ENCODE measurements around the gene SEPTIN5.

The SEPTIN5 gene

DNA sequence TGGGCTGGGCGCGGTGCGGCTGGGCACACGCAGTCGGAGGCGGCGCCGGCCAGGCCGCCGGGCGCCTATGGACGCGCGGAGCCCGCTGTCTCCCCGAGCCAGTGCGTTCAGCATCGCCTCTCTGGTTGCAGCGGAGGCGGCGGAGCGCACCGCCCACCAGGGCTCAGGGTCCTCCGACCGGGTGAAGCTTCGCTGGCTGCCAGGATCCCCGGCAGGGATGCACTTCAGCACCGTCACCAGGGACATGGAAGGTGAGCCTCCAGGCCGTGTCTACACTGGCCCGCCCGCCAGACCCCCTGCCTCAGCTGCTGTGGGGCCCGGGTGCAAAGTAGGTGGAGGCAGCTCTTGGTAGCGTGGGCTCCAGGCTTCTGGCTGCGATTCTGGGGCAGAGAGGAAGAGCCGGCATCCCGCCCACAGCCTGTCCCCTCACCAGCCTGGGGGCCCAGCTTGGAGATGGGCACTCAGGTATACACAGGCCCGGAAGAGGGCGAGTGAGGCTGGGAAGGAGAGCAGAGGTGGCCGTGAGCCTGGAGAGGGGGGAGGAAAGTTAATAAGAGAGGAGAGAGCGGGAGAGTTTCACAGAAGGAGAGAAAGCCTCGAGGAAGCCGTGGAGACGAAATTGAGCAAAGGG, 45.2 kb downstream of the SEPTIN5 start:
- FAIRE-seq (no peak), DNase-seq (ENCODE audit: insufficient read length, low spot score) (no peak)
- TF ChIP-seq, protein P1, sequence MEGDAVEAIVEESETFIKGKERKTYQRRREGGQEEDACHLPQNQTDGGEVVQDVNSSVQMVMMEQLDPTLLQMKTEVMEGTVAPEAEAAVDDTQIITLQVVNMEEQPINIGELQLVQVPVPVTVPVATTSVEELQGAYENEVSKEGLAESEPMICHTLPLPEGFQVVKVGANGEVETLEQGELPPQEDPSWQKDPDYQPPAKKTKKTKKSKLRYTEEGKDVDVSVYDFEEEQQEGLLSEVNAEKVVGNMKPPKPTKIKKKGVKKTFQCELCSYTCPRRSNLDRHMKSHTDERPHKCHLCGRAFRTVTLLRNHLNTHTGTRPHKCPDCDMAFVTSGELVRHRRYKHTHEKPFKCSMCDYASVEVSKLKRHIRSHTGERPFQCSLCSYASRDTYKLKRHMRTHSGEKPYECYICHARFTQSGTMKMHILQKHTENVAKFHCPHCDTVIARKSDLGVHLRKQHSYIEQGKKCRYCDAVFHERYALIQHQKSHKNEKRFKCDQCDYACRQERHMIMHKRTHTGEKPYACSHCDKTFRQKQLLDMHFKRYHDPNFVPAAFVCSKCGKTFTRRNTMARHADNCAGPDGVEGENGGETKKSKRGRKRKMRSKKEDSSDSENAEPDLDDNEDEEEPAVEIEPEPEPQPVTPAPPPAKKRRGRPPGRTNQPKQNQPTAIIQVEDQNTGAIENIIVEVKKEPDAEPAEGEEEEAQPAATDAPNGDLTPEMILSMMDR (IDR thresholded peaks at IDR 0.05; ENCODE audit: insufficient read depth, missing control alignments), result no peak

DNA sequence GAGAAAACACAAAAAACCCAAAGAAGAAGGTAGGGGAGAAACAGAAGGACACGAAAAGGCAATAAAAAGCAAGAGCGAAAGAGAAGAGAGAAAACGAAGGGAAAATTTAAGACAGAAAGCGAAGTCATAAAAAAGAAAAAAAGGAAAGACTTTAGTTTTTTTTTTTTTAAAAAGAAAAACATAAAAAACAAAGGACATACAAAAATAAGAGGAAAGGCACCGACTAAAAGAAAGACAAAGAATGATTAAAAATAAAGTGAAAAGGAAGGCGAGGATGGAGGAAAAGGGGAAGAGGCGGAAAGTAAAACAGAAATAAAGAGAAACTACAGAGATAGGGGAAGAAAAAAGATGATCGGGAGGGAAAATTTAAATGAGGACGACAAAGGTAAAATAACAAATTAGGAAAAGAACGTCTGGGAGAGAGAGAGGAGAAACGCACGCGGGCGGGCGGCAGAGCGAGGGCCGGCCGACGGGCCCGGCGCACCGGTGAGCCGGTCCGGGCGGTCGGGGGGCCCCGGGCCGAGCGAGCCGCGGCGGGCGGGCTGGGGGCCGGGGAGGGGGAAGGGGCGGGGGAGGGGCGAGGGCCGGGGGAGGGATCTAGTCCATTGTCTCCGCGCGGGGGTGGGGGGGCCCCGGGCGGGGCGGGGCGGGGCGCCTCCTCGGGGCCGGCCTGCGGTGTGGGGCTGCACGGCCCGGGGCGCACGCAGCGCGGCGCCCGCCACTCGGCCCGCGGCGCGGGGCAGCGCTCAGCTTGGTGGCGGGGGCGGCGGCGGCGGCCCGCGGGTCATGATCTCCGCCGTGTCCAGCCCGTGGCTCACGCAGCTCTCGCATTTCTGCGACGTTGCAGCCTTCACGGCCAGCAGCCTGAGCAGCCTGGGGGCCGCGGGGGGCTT, 46.0 kb downstream of the SEPTIN5 start, which contains the start of gene TBX1:
Gene TBX1, plus strand, starts transcription at position 721 of the 893 bp plus-strand sequence. Its CDS starts 66 bp downstream, at position 787.
- TF ChIP-seq, protein P1 (IDR thresholded peaks at IDR 0.05; ENCODE audit: insufficient read depth, missing control alignments), result no peak
- FAIRE-seq, result no peak
- DNase-seq (ENCODE audit: insufficient read length, low spot score), result no peak

DNA sequence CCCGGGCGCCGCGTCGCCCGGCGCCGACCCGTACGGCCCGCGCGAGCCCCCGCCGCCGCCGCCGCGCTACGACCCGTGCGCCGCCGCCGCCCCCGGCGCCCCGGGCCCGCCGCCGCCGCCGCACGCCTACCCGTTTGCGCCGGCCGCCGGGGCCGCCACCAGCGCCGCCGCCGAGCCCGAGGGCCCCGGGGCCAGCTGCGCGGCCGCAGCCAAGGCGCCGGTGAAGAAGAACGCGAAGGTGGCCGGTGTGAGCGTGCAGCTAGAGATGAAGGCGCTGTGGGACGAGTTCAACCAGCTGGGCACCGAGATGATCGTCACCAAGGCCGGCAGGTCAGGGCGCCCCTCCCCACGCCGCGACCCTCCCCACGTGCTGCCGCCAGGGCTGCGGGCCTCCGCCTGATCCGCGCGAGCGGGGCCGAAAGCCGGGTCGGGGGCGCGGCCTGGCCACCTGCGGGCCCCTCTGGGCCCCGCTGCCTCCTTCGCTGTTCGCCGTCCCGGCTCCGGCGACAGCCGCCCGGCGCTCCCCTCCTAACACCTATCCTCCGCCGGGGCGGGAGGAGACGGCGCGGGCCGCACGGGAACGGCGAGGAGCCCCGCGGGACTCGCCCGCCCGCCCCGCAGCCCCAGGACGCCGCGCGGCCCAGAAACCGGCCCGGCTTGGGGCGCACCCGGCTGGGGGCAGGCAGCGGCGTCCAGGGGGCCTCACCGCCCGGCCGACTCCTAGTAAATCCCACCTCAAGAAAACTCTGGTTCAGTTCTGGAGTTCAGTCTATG, 46.8 kb downstream of the SEPTIN5 start:
- TF ChIP-seq, protein P1 (IDR thresholded peaks at IDR 0.05; ENCODE audit: insufficient read depth, missing control alignments), result no peak
- FAIRE-seq (no peak), DNase-seq (ENCODE audit: insufficient read length, low spot score) (no peak)

DNA sequence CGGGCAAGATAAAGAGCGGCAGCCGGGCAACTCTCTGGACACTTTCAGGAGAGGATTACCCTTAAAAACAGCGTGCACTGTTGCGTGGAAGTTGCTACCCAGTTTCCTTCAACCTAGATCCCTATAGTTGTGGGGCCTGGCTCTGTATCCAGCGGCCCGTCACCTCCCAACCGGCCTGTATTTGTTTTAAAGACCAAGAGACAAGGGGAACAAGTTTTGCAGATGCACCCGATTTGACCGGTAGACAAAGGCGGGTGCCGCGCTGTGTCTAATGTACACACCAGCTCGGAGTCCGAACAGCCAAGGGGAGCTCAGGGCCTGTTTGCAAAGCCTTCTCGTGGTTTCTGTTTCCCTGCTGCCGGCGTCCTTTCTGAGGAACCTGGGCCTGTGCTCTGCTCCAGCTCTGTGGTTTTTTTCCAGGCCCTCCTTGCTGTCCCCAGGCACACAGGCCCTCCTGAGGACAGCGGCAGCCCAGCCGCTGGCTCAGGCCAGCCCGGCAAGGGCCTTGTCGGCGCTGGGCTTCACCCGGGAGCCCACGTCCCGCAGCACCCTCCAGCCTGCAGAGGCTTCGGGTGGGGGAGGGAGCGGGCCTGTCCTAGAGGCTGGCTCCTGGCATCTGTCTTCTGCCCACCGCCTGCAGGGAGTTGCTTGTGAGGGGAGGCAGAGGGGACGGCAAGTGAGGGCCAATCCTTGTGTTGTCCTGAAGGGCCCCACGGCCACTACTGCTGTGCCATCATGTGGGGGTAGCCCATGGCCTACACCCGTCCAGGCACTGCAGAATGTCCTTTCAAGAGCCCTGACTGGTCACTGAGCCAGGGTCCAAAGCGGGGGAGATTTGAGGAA, 47.6 kb downstream of the SEPTIN5 start:
- DNase-seq (ENCODE audit: insufficient read length, low spot score), result no peak
- TF ChIP-seq, protein P1 (IDR thresholded peaks at IDR 0.05; ENCODE audit: insufficient read depth, missing control alignments), result no peak
- no peak for FAIRE-seq

DNA sequence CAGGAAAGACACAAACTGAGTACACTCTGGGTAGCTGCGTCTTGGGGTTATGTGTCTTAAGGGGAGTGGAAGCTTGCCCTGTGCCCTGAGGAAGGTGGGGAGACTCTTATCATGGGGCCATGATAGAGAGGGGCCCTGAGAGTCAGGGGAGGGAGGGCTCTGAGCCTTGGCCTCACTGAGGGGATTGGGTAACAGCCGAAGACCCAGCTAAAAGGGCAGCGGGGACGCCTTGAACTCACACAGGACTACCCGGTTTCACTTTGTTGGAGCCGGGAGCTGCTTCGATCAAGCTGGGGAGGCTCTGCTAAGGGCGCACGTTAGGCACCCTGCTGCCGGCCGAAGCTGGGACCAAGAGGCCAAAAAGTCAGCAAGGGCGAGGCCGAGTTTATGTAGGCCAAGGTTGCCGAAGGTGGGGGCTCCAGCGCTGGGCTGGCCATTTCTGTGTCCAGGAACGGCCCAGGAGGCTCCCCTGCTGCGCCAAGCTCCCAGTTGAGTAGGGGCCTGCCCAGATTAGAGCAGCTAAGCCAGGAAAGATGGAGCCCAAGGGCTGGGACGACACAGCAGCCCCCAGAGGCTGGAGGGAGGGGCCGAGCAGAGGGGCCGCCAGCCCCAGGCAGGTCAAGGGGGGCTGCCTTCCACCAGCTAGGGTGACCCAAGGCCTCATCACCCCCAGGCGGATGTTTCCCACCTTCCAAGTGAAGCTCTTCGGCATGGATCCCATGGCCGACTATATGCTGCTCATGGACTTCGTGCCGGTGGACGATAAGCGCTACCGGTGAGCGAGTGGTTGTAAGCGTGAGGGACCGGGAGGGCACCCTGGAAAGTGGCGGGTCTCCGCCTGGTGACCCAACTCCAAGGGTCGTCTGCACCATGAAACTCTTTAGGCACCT, 48.5 kb downstream of the SEPTIN5 start:
- TF ChIP-seq, protein P1 (IDR thresholded peaks at IDR 0.05; ENCODE audit: insufficient read depth, missing control alignments), result no peak
- no peak for DNase-seq (ENCODE audit: insufficient read length, low spot score)
- FAIRE-seq, result no peak

Measured in D721Med (cell line).